Measurements from ENCODE around the gene CALCA. TPM values are rescaled to one million over a fixed set of nuclear protein-coding genes. Genes with fewer than 3 reads are reported as not detected.

CALCA gene
- total and polyA plus RNA-seq, 2 of the 8 experiments (the other 6 are each of a cell fraction or from before 2014, with no cell fraction given) = 0.50 to 0.73 TPM

- Histone ChIP-seq H3K27ac (ENCODE audit: low read depth, low read length) (no peak overlapping the region), H3K36me3 (ENCODE audit: control insufficient read depth in 2 of 4, insufficient read depth in 4 of 4, low read length in 3 of 4) (no peaks in the 10 kb centered on the region), H3K9me3 (ENCODE audit: insufficient read depth in 2 of 2, low read depth in 1 of 2, low read length in 1 of 2) (peaks cover 0 to 3% of the 10 kb centered on the region in 2 experiments; a peak in 1 of 4 replicates), H2BK5ac (ENCODE audit: low read depth, low read length) (no peak overlapping the region), H3K23me2 (ENCODE audit: low read depth, low read length) (no peaks in the 10 kb centered on the region), H2BK120ac (replicated peaks; ENCODE audit: low read depth, low read length) (no peak overlapping the region), H3K4ac (replicated peaks; ENCODE audit: insufficient read length, low read depth, low read length) (no peak overlapping the region), H2BK15ac (ENCODE audit: low read length) (no peak overlapping the region), H3K9ac (replicated peaks in 1 of 4; ENCODE audit: extremely low read depth in 1 of 4, low read depth in 3 of 4, low read length in 3 of 4) (no peak overlapping the region), H3K14ac (ENCODE audit: insufficient read length) (no peak overlapping the region), H3K4me2 (ENCODE audit: insufficient read depth in 1 of 2, low read depth in 2 of 2, low read length in 2 of 2) (no peak overlapping the region), H2AK5ac (ENCODE audit: low read depth, low read length) (no peak overlapping the region), H3K27me3 (replicated peaks in 1 of 4; ENCODE audit: control insufficient read depth in 3 of 4, extremely low read depth in 1 of 4, insufficient read depth in 3 of 4, low read length in 3 of 4) (no peaks in the 10 kb centered on the region), H3K4me3 (ENCODE audit: extremely low read depth in 1 of 4, insufficient read depth in 2 of 4, low read depth in 3 of 4, low read length in 4 of 4) (no peak overlapping the region), H3K79me1 (ENCODE audit: low read depth, low read length) (no peaks in the 10 kb centered on the region), H3K23ac (ENCODE audit: insufficient read length) (no peak overlapping the region), H3K4me1 (replicated peaks in 1 of 4; ENCODE audit: control insufficient read depth in 3 of 4, insufficient read depth in 4 of 4, low read length in 3 of 4) (no peaks in the 10 kb centered on the region), H2BK12ac (ENCODE audit: low read depth, low read length) (no peak overlapping the region), H2AFZ (ENCODE audit: low read length) (no peak overlapping the region), H2BK20ac (ENCODE audit: low read length) (no peak overlapping the region), H3K56ac (replicated peaks; ENCODE audit: insufficient read length, low read depth, low read length) (no peak overlapping the region), H4K8ac (ENCODE audit: extremely low read depth, insufficient read depth, low read length) (no peak overlapping the region), H3K79me2 (ENCODE audit: control insufficient read depth in 1 of 2, insufficient read depth in 2 of 2, low read length in 2 of 2) (no peaks in the 10 kb centered on the region), H4K20me1 (replicated peaks in 1 of 2; ENCODE audit: control insufficient read depth in 1 of 2, insufficient read depth in 2 of 2, low read length in 2 of 2) (no peaks in the 10 kb centered on the region), H3K18ac (ENCODE audit: extremely low read depth, low read length) (no peak overlapping the region), H4K91ac (replicated peaks; ENCODE audit: insufficient read length, low read length) (no peak overlapping the region), H4K5ac (ENCODE audit: insufficient read length, low read depth, low read length) (no peak overlapping the region)
- DNase-seq (ENCODE audit: low read depth in 1 of 2, low spot score in 2 of 2) = no peak
- ChIA-PET CTCF (ENCODE audit: partially characterized antibody) (interaction anchor here (0.9 to 1.9 kb wide), 5 partner anchors 12 to 82 kb away, joined by 3 to 15 read pairs (median 3); no protein-coding TSS in a partner anchor), POLR2A (ENCODE audit: partially characterized antibody) (interaction anchor here (1.0 kb wide), 1 partner anchor 9 kb away, joined by 4 read pairs; no protein-coding TSS in a partner anchor)
- 91% methylated on average over 3 of the region's 3 CpGs; no CpG with 5 or more reads in 1 of the 2 experiments for WGBS, 2 experiments (ENCODE audit: extremely low coverage in 1 of 2, insufficient coverage in 1 of 2, insufficient read length in 1 of 2, insufficient replicate concordance in 2 of 2, low coverage in 1 of 2, low lambda C conversion rate in 2 of 2, missing lambda C conversion rate in 1 of 2)
- no peak for FAIRE-seq
- no peak for TF ChIP-seq USF2 (IDR thresholded peaks at IDR 0.05; ENCODE audit: low read length)
- TF ChIP-seq GTF2F1 (IDR thresholded peaks at IDR 0.05; ENCODE audit: borderline replicate concordance, low read depth, low read length) = no peak
- TF ChIP-seq SIRT6 (IDR thresholded peaks at IDR 0.05; ENCODE audit: low read length) = no peak
Measured at GRCh38 chr11:14924318-14924717, 47.8 kb downstream of the CALCA start.
